AG04450 (cell line): Measurements from ENCODE around the gene SLC16A2. TPM values are rescaled to one million over a fixed set of nuclear protein-coding genes. Genes with fewer than 3 reads are reported as not detected.

Source experiments
- CTCF ChIA-PET: fragments of 300-600, 350-600 bp; formaldehyde crosslinking; extraction: SDS; loops from one replicate; lab custom pipeline; 2022; ENCODE audit warnings: antibody characterized with exemption, inconsistent platforms; lab: Charles Lee
- POLR2A ChIA-PET: fragments of 350-600 bp; formaldehyde crosslinking; extraction: SDS; loops from one replicate; lab custom pipeline; 2021; ENCODE audit warnings: antibody characterized with exemption, inconsistent platforms; lab: Yijun Ruan, JAX
- DNase-seq: peaks from one replicate; pipeline ENCODE4 v3.0.0-alpha.2; 2011; ENCODE audit warnings: low read depth, low spot score
- H3K27ac ChIP-seq: one replicate; pipeline ENCODE4 v1.5.1; 2012; ENCODE audit warnings: low read depth, low read length, control low read depth
- H3K27me3 ChIP-seq: one replicate; pipeline ENCODE4 v1.6.0; 2012; ENCODE audit warnings: low read length; ENCODE audit not compliant: control insufficient read depth, insufficient read depth
- H3K4me3 ChIP-seq: 2 replicates; pipeline ENCODE4 v1.5.1; 2011; ENCODE audit warnings: mild to moderate bottlenecking, low read depth, low read length, control low read depth
- H3K9me3 ChIP-seq: 2 replicates; pipeline ENCODE4 v1.5.1; 2012; ENCODE audit warnings: low read length; ENCODE audit not compliant: control insufficient read depth, insufficient read depth
- CTCF ChIP-seq: IDR thresholded peaks from 2 replicates; pipeline ENCODE4 v1.5.1; 2011; ENCODE audit warnings: low read depth, low read length, control low read depth, inconsistent platforms
- polyA plus RNA-seq: library from polyadenylated mRNA; depleted of rRNA; stranded (reverse); fragments of >200 nt; gene quantifications from 2 replicates; pipeline ENCODE4 v1.2.3, GENCODE V29; 2011

SLC16A2 gene
- polyA plus RNA-seq, 1 experiment: 42.6 TPM

DNA sequence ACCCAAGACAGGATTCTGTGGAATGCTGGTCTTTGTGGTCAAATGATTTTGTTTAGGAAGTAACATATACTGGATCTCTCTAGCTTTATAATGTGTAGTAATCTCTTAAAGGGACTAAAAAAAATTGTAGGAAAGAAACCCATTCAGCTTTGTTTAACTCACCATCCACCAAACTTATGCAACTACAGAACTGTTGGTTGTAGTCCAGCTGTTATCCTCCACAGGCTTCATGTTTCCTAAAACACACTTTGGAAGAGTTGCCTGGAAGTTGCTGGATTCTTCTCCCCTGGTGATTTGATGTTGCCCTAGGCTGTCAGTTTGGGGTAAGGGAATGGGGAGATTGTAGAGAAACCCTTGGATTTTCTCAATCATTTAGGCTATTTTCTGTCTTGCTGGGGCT, 103.8 kb downstream of the SLC16A2 start:
- TF ChIP-seq CTCF: no peak
- H3K27me3 ChIP-seq: no peaks in the 10 kb centered on the region
- ChIA-PET POLR2A (interaction anchor here (0.8 to 1.3 kb wide), 2 partner anchors 10 to 11 kb away, joined by 4 read pairs; no protein-coding TSS in a partner anchor), CTCF (interaction anchor here (1.7 kb wide), 1 partner anchor 10 kb away, joined by 6 read pairs; no protein-coding TSS in a partner anchor)
- no peak overlapping the region for H3K4me3 ChIP-seq
- H3K27ac ChIP-seq: no peak overlapping the region
- no peak for DNase-seq
- no peaks in the 10 kb centered on the region for H3K9me3 ChIP-seq

- TF ChIP-seq CTCF: no peak
- no peaks in the 10 kb centered on the region for H3K27me3 ChIP-seq
- DNase-seq: no peak
- H3K4me3 ChIP-seq: no peak overlapping the region
- H3K9me3 ChIP-seq: no peaks in the 10 kb centered on the region
- ChIA-PET CTCF (no interaction called here), POLR2A (no interaction called here)
- no peak overlapping the region for H3K27ac ChIP-seq
Observed at GRCh38 chrX:74526764-74527163, 105.5 kb downstream of the SLC16A2 start.

- TF ChIP-seq CTCF: no peak
- CTCF ChIA-PET: interaction anchor here (0.6 kb wide), 1 partner anchor 175 kb away, joined by 4 read pairs; no protein-coding TSS in a partner anchor
- DNase-seq: no peak
- Histone ChIP-seq H3K4me3 (no peak overlapping the region), H3K9me3 (no peaks in the 10 kb centered on the region), H3K27me3 (no peaks in the 10 kb centered on the region), H3K27ac (no peak overlapping the region)
- POLR2A ChIA-PET: no interaction called here
Observed at GRCh38 chrX:74527350-74527749, 106.1 kb downstream of the SLC16A2 start.

DNA sequence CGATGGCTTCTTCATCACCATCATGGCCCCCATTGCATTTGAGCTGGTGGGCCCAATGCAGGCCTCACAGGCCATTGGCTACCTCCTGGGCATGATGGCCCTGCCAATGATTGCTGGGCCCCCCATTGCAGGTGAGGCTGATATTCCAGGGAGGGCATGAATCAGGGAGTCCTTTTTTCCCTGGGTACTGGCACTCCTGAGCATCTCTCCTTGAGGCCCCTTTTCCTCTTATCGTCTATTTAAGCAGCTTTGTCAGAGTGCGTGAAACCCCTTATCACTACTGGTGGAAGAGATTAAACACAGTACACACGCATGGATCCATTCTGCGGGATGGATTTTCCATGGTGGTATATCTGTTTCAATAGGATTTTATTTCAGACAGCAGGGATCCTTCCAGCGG, 108.0 kb downstream of the SLC16A2 start:
- ChIA-PET POLR2A (no interaction called here), CTCF (no interaction called here)
- no peak for DNase-seq
- Histone ChIP-seq H3K27me3 (no peaks in the 10 kb centered on the region), H3K9me3 (no peaks in the 10 kb centered on the region), H3K4me3 (no peak overlapping the region), H3K27ac (no peak overlapping the region)
- no peak for TF ChIP-seq CTCF

DNA sequence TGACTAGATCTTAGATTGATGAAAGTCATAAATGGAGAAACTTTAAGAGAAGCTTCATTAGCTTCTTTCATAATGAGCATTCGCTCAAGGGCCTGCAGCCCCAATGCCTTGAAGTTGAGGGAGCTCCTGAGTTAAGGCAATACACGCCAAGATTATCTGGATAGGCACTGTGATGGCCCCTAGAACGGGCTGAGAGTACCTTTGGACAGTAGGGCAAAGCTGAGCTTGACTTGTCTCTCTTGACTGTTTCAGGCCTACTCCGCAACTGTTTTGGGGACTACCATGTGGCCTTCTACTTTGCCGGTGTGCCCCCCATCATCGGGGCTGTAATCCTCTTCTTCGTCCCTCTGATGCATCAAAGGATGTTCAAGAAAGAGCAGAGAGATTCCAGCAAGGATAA, 109.8 kb downstream of the SLC16A2 start:
- TF ChIP-seq CTCF: no peak
- no peak for DNase-seq
- no peaks in the 10 kb centered on the region for H3K27me3 ChIP-seq
- ChIA-PET CTCF (interaction anchor here (0.8 to 1.1 kb wide), 2 partner anchors 20 to 38 kb away, joined by 3 to 5 read pairs; no protein-coding TSS in a partner anchor), POLR2A (no interaction called here)
- H3K9me3 ChIP-seq: no peaks in the 10 kb centered on the region
- no peak overlapping the region for H3K27ac ChIP-seq
- no peak overlapping the region for H3K4me3 ChIP-seq
